ENCODE data around the gene SOCS7. TPM values are rescaled to one million over a fixed set of nuclear protein-coding genes. Genes with fewer than 3 reads are reported as not detected.

Gene SOCS7
- total and polyA plus RNA-seq, 4 donors: 0.74 to 11.0 (median 2.9) TPM

DNA sequence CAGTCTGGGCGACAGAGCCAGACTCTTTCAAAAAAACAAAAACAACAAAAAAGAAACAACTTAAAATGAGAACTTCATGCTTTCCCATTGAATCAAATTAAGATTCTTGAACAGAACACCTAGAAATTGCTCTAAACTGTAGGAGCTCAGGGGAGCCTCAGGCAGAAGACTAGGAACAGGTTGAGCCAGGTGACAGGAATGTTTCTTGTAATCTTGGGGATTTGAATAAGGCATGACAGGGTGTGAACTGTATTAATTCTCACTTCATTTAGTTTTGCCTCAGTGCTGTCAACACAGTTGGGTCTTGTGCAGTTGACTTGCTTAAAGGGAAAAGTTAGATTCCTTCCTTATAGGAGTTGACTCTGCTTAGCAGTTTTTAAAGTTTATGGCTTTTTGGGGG lies 27.8 kb downstream of the SOCS7 start (continued):
- TF ChIP-seq, protein P1, sequence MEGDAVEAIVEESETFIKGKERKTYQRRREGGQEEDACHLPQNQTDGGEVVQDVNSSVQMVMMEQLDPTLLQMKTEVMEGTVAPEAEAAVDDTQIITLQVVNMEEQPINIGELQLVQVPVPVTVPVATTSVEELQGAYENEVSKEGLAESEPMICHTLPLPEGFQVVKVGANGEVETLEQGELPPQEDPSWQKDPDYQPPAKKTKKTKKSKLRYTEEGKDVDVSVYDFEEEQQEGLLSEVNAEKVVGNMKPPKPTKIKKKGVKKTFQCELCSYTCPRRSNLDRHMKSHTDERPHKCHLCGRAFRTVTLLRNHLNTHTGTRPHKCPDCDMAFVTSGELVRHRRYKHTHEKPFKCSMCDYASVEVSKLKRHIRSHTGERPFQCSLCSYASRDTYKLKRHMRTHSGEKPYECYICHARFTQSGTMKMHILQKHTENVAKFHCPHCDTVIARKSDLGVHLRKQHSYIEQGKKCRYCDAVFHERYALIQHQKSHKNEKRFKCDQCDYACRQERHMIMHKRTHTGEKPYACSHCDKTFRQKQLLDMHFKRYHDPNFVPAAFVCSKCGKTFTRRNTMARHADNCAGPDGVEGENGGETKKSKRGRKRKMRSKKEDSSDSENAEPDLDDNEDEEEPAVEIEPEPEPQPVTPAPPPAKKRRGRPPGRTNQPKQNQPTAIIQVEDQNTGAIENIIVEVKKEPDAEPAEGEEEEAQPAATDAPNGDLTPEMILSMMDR (IDR thresholded peaks at IDR 0.05; ENCODE audit: low read depth, low read length, missing input control): no peak
- TF ChIP-seq RAD21 (IDR thresholded peaks at IDR 0.05) (no peak), JUND (IDR thresholded peaks at IDR 0.05) (no peak), NR2F2 (IDR thresholded peaks at IDR 0.05) (no peak)

DNA sequence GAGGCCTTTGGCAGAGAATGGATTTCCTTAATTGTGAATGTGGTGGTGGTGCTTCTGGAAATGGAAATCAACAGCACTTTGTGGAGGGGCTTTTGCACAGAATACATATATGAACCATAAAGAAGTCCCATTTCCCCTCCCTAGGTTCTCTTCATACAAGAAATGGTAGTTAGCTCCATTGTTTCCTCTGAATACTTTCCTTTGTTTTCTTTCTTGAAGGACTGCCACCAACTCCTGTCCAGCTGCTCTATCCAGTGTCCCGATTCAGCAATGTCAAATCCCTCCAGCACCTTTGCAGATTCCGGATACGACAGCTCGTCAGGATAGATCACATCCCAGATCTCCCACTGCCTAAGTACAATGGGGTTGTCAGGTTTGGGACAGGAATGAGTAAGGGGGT lies 43.4 kb downstream of the SOCS7 start:
- Histone ChIP-seq H3K27ac (ENCODE audit: low read depth in 1 of 2, low read length in 2 of 2) (no peak overlapping the region), H3K4me1 (ENCODE audit: control insufficient read depth in 4 of 4, insufficient read depth in 4 of 4, low read length in 3 of 4) (no peaks in the 10 kb centered on the region), H3K4me3 (ENCODE audit: low read depth in 1 of 3, low read length in 3 of 3) (no peak overlapping the region), H3K9ac (ENCODE audit: low read depth in 1 of 2, low read length in 2 of 2) (no peak overlapping the region), H3K9me3 (ENCODE audit: control insufficient read depth in 4 of 4, low read length in 3 of 4) (no peaks in the 10 kb centered on the region), H3K36me3 (ENCODE audit: control insufficient read depth in 4 of 4, insufficient read depth in 3 of 4, low read depth in 1 of 4, low read length in 3 of 4) (peaks cover 5 to 42% (median 34%) of the 10 kb centered on the region in 4 donors), H3K27me3 (ENCODE audit: control insufficient read depth in 4 of 4, insufficient read depth in 4 of 4, low read length in 3 of 4) (no peaks in the 10 kb centered on the region)
- TF ChIP-seq JUND (IDR thresholded peaks at IDR 0.05) (no peak), RAD21 (IDR thresholded peaks at IDR 0.05) (no peak), EGR1 (IDR thresholded peaks at IDR 0.05; ENCODE audit: low read depth in 2 of 2) (no peak), GABPA (IDR thresholded peaks at IDR 0.05 in 1 of 2, conservative IDR thresholded peaks at IDR 0.05 in 1 of 2) (no peak), FOXA1 (IDR thresholded peaks at IDR 0.05) (no peak), TAF1 (conservative IDR thresholded peaks at IDR 0.05) (no peak), HNF4A (conservative IDR thresholded peaks at IDR 0.05) (no peak), RXRA (IDR thresholded peaks at IDR 0.05) (no peak), NR2F2 (IDR thresholded peaks at IDR 0.05) (no peak), HNF4G (IDR thresholded peaks at IDR 0.05) (no peak)
- TF ChIP-seq, protein P2, sequence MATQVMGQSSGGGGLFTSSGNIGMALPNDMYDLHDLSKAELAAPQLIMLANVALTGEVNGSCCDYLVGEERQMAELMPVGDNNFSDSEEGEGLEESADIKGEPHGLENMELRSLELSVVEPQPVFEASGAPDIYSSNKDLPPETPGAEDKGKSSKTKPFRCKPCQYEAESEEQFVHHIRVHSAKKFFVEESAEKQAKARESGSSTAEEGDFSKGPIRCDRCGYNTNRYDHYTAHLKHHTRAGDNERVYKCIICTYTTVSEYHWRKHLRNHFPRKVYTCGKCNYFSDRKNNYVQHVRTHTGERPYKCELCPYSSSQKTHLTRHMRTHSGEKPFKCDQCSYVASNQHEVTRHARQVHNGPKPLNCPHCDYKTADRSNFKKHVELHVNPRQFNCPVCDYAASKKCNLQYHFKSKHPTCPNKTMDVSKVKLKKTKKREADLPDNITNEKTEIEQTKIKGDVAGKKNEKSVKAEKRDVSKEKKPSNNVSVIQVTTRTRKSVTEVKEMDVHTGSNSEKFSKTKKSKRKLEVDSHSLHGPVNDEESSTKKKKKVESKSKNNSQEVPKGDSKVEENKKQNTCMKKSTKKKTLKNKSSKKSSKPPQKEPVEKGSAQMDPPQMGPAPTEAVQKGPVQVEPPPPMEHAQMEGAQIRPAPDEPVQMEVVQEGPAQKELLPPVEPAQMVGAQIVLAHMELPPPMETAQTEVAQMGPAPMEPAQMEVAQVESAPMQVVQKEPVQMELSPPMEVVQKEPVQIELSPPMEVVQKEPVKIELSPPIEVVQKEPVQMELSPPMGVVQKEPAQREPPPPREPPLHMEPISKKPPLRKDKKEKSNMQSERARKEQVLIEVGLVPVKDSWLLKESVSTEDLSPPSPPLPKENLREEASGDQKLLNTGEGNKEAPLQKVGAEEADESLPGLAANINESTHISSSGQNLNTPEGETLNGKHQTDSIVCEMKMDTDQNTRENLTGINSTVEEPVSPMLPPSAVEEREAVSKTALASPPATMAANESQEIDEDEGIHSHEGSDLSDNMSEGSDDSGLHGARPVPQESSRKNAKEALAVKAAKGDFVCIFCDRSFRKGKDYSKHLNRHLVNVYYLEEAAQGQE (IDR thresholded peaks at IDR 0.05): no peak
- TF ChIP-seq, protein P3, sequence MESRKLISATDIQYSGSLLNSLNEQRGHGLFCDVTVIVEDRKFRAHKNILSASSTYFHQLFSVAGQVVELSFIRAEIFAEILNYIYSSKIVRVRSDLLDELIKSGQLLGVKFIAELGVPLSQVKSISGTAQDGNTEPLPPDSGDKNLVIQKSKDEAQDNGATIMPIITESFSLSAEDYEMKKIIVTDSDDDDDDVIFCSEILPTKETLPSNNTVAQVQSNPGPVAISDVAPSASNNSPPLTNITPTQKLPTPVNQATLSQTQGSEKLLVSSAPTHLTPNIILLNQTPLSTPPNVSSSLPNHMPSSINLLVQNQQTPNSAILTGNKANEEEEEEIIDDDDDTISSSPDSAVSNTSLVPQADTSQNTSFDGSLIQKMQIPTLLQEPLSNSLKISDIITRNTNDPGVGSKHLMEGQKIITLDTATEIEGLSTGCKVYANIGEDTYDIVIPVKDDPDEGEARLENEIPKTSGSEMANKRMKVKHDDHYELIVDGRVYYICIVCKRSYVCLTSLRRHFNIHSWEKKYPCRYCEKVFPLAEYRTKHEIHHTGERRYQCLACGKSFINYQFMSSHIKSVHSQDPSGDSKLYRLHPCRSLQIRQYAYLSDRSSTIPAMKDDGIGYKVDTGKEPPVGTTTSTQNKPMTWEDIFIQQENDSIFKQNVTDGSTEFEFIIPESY (IDR thresholded peaks at IDR 0.05): no peak
- TF ChIP-seq, protein P4, sequence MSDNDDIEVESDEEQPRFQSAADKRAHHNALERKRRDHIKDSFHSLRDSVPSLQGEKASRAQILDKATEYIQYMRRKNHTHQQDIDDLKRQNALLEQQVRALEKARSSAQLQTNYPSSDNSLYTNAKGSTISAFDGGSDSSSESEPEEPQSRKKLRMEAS (IDR thresholded peaks at IDR 0.05): no peak
- TF ChIP-seq, protein P1 (IDR thresholded peaks at IDR 0.05; ENCODE audit: low read depth, low read length, missing input control): no peak
- TF ChIP-seq, protein P5, sequence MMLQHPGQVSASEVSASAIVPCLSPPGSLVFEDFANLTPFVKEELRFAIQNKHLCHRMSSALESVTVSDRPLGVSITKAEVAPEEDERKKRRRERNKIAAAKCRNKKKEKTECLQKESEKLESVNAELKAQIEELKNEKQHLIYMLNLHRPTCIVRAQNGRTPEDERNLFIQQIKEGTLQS (IDR thresholded peaks at IDR 0.05): no peak
- DNase-seq (ENCODE audit: low spot score): no peak
- WGBS: 96% methylated on average over 4 of the region's 4 CpGs
